ENCODE measurements around the gene IRF8.

- TF ChIP-seq CTCF (IDR thresholded peaks at IDR 0.05) (no peak), POLR2AphosphoS5 (IDR thresholded peaks at IDR 0.05) (no peak)
Measured at GRCh38 chr16:85879975-85880831, 18.8 kb upstream of the IRF8 start.

All from sigmoid colon (tissue), 4 donors.